Mucosa of descending colon (tissue), 3 donors: ENCODE data around the gene C1QL1. TPM values are rescaled to one million over a fixed set of nuclear protein-coding genes. Genes with fewer than 3 reads are reported as not detected.

ENCODE experiments used
- ATAC-seq: fragments of 200-7000 bp; cut with Tn5 transposase; one replicate; pipeline ENCODE4 v1.9.1; 2020; ENCODE audit warnings: mild to moderate bottlenecking, moderate library complexity
- DNase-seq, 3 donors: peaks; one replicate each; pipeline ENCODE4 v3.0.0-alpha.2; 2020
- H3K36me3 ChIP-seq: fragments of 200-600 bp; one replicate; pipeline ENCODE4 v1.8.0; 2021; ENCODE audit warnings: low read depth, mild to moderate bottlenecking
- H3K4me1 ChIP-seq: fragments of 200-600 bp; one replicate; pipeline ENCODE4 v1.8.0; 2021; ENCODE audit warnings: low read depth, mild to moderate bottlenecking
- H3K4me3 ChIP-seq: fragments of 200-600 bp; one replicate; pipeline ENCODE4 v1.8.0; 2021; ENCODE audit warnings: mild to moderate bottlenecking
- H3K9me3 ChIP-seq: fragments of 200-600 bp; one replicate; pipeline ENCODE4 v1.8.0; 2021; ENCODE audit warnings: mild to moderate bottlenecking
- CTCF ChIP-seq: fragments of 200-600 bp; IDR thresholded peaks from one replicate; pipeline ENCODE4 v1.8.0; 2022; ENCODE audit warnings: antibody characterized with exemption, mild to moderate bottlenecking
- intact Hi-C, 2 donors: fragments of 100-400 bp; cut with DNase I in 1 of 2; cut with micrococcal nuclease in 1 of 2; formaldehyde crosslinking; loops; one replicate each; pipeline versions ENCODE4 v1.11.0 to v1.11.1; 2022; cut with DNase I, micrococcal nuclease
- total RNA-seq, 3 donors: library from RNA; stranded (reverse); fragmentation: NEBNext Ultra II Directional in 2 of 3; extraction: Animal tissue kit (Norgen Biotek cat#: 25700) in 2 of 3; gene quantifications; one replicate each; pipeline versions ENCODE4 v1.2.1 to v1.2.4, GENCODE V29; 2021 to 2023
- donor health status: DM: no; HTN: no; CAD: no; lungs with moderate emphysema.
- donor health status: DM: no; HTN: no; CAD: no.
- donor health status: DM: no; HTN: yes; CAD: no.

C1QL1 gene
- total RNA-seq, 3 donors from 2014 or later = 0.29 to 6.5 (median 0.60) TPM

- DNase-seq (no peak), ATAC-seq (no peak)
- Histone ChIP-seq H3K4me3 (no peak overlapping the region), H3K4me1 (no peaks in the 10 kb centered on the region), H3K9me3 (no peaks in the 10 kb centered on the region), H3K36me3 (no peaks in the 10 kb centered on the region)
- intact Hi-C loops = loop anchor here (5.0 to 10.0 kb wide), 4 partner anchors 93 to 193 kb away; no protein-coding TSS in a partner anchor
- TF ChIP-seq CTCF = no peak
Observed at GRCh38 chr17:44921122-44921882, 46.8 kb downstream of the C1QL1 start.

GRCh38 chr17:44920565-44920940 lies 47.5 kb downstream of the C1QL1 start:
- Histone ChIP-seq H3K4me1 (no peaks in the 10 kb centered on the region), H3K9me3 (no peaks in the 10 kb centered on the region), H3K4me3 (no peak overlapping the region), H3K36me3 (no peaks in the 10 kb centered on the region)
- ATAC-seq = no peak
- intact Hi-C loops = loop anchor here (5.0 to 10.0 kb wide), 4 partner anchors 94 to 194 kb away; no protein-coding TSS in a partner anchor
- no peak for TF ChIP-seq CTCF
- DNase-seq = no peak

GRCh38 chr17:44919885-44920564 lies 48.1 kb downstream of the C1QL1 start:
- TF ChIP-seq CTCF = peak; percentile 71
- DNase-seq (peak; percentile 72 to 82 (median 82)), ATAC-seq (peak; percentile 92)
- intact Hi-C loops = loop anchor here (5.0 to 10.0 kb wide), 4 partner anchors 95 to 195 kb away; no protein-coding TSS in a partner anchor
- H3K4me3 ChIP-seq = no peak overlapping the region
- H3K4me1 ChIP-seq = no peaks in the 10 kb centered on the region
- H3K9me3 ChIP-seq = no peaks in the 10 kb centered on the region
- H3K36me3 ChIP-seq = no peaks in the 10 kb centered on the region

GRCh38 chr17:44919411-44919810 lies 48.7 kb downstream of the C1QL1 start:
- Histone ChIP-seq H3K4me1 (no peaks in the 10 kb centered on the region), H3K9me3 (no peaks in the 10 kb centered on the region), H3K4me3 (no peak overlapping the region), H3K36me3 (no peaks in the 10 kb centered on the region)
- DNase-seq (peak in 1 of 3 donors; percentile 2), ATAC-seq (no peak)
- intact Hi-C loops = no loop called here
- TF ChIP-seq CTCF = no peak

- intact Hi-C loops = no loop called here
Observed at GRCh38 chr17:44918006-44918405, 50.1 kb downstream of the C1QL1 start.

More at GRCh38 chr17:44918006-44918405, 50.1 kb downstream of the C1QL1 start:
- no peak for TF ChIP-seq CTCF
- Histone ChIP-seq H3K4me3 (no peak overlapping the region), H3K4me1 (no peaks in the 10 kb centered on the region), H3K36me3 (no peaks in the 10 kb centered on the region), H3K9me3 (no peaks in the 10 kb centered on the region)
- DNase-seq (no peak), ATAC-seq (no peak)
